GM12892 (cell line): ENCODE data around the gene CDK5RAP2.
"Not testable (repeated sequence)": the region's sequence is repeated elsewhere in the genome, so short reads cannot be mapped to it uniquely, and the experiment has no call there.

Experiments
- DNase-seq: peaks from one replicate; pipeline ENCODE4 v3.0.0; 2011; ENCODE audit not compliant: insufficient read length
- FAIRE-seq: peaks from 2 replicates; lab custom pipeline; 2011; peaks lifted over from hg19 to GRCh38; lab: Jason Lieb, UNC
- POLR2A ChIP-seq: IDR thresholded peaks from 2 replicates; pipeline ENCODE4 v1.6.1; 2011; ENCODE audit warnings: low read depth, low read length, control low read depth
- POLR2AphosphoS5 ChIP-seq: IDR thresholded peaks from 2 replicates; pipeline ENCODE4 v1.6.1; 2011; ENCODE audit warnings: low read depth, low read length, control low read depth
- TAF1 ChIP-seq: IDR thresholded peaks from 2 replicates; pipeline ENCODE4 v1.6.1; 2011; ENCODE audit warnings: low read depth, mild to moderate bottlenecking, control low read depth, low read length, borderline replicate concordance

The CDK5RAP2 gene

DNA sequence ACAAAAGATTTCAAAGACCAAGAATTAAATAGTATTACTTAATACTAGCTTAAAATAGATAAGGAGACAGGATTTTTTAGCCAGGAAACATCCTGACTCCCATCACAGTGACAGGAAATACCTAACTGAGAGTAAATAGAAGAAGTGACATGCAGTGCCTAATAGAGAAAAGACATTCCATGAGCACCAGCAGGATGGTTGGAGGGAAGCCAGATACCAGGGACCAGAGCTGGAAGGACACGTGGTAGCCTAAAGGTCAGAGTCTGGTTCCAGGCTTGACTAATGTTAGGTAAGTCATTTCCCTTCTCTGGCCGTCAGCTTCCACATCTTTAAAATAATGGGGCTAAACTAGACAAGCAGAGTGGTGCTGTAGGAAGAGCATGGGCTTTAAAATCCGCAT is 41.6 kb downstream of the CDK5RAP2 start:
- FAIRE-seq (no peak), DNase-seq (no peak)
- TF ChIP-seq POLR2AphosphoS5, result no peak
- no peak for TF ChIP-seq TAF1
- no peak for TF ChIP-seq POLR2A

- FAIRE-seq (no peak), DNase-seq (no peak)
- TF ChIP-seq POLR2A (no peak), TAF1 (no peak), POLR2AphosphoS5 (no peak)
Observed at GRCh38 chr9:120536949-120537640, 42.9 kb downstream of the CDK5RAP2 start.

- TF ChIP-seq POLR2A (no peak), TAF1 (no peak), POLR2AphosphoS5 (no peak)
- DNase-seq, result no peak
- FAIRE-seq, result no peak
Observed at GRCh38 chr9:120536094-120536493, 43.9 kb downstream of the CDK5RAP2 start.

GRCh38 chr9:120534266-120534665 is 45.7 kb downstream of the CDK5RAP2 start:
- DNase-seq (no peak), FAIRE-seq (no peak)
- TF ChIP-seq POLR2A (no peak), TAF1 (no peak), POLR2AphosphoS5 (no peak)

GRCh38 chr9:120532891-120533290 is 47.1 kb downstream of the CDK5RAP2 start:
- DNase-seq, result no peak
- FAIRE-seq, result no peak
- TF ChIP-seq TAF1 (no peak), POLR2AphosphoS5 (no peak), POLR2A (no peak)

GRCh38 chr9:120532475-120532874 is 47.5 kb downstream of the CDK5RAP2 start:
- DNase-seq, result no peak
- no peak for FAIRE-seq
- TF ChIP-seq POLR2AphosphoS5 (no peak), POLR2A (no peak), TAF1 (no peak)

GRCh38 chr9:120531683-120532300 is 48.2 kb downstream of the CDK5RAP2 start:
- no peak for DNase-seq
- FAIRE-seq, result no peak
- TF ChIP-seq TAF1 (no peak), POLR2AphosphoS5 (no peak), POLR2A (no peak)

GRCh38 chr9:120530220-120530832 is 49.6 kb downstream of the CDK5RAP2 start:
- not testable (repeated sequence) for FAIRE-seq, DNase-seq

- TF ChIP-seq POLR2AphosphoS5, result no peak
- FAIRE-seq, result no peak
- no peak for DNase-seq
Observed at GRCh38 chr9:120528829-120529228, 51.1 kb downstream of the CDK5RAP2 start.

GRCh38 chr9:120528327-120528726 is 51.6 kb downstream of the CDK5RAP2 start:
- FAIRE-seq, result no peak
- TF ChIP-seq TAF1 (no peak), POLR2AphosphoS5 (no peak), POLR2A (no peak)
- DNase-seq, result no peak

DNA sequence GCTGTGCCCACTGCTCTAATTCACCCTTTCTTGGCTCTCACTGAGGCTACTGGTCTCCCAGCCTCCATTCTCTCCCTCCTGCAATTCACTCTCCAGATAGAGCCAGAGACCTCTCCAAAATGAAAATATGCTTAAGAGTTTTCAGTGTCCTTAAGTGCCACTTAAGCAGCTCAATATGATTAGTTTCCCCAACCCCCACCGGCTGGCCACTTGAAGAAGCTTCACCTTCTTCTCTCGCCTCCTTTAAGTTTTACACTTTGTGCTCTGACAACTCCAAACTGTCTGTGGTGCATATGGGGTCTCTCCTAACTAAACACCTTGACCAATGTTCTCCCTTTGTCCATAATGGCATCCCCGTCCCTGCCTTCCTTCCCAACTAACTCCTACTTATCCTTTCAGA is 53.4 kb downstream of the CDK5RAP2 start:
- no peak for TF ChIP-seq POLR2AphosphoS5
- no peak for TF ChIP-seq TAF1
- no peak for TF ChIP-seq POLR2A
- DNase-seq (no peak), FAIRE-seq (no peak)

- TF ChIP-seq POLR2A, result no peak
- TF ChIP-seq POLR2AphosphoS5, result no peak
- TF ChIP-seq TAF1, result no peak
- FAIRE-seq (no peak), DNase-seq (no peak)
Observed at GRCh38 chr9:120524863-120525262, 55.1 kb downstream of the CDK5RAP2 start.

- FAIRE-seq, result no peak
- TF ChIP-seq POLR2A (no peak), TAF1 (no peak), POLR2AphosphoS5 (no peak)
- no peak for DNase-seq
Observed at GRCh38 chr9:120524038-120524437, 55.9 kb downstream of the CDK5RAP2 start.
